ENCODE measurements around the gene CA14.
A peak's percentile ranks its signal among the peaks of the same experiment; 100 is the strongest.

Gene CA14

GRCh38 chr1:150288382-150288781 is 30.8 kb downstream of the CA14 start:
- DNase-seq (ENCODE audit: extremely low read depth, insufficient read length), result no peak
- Histone ChIP-seq H3K27me3 (replicated peaks; ENCODE audit: control insufficient read depth, insufficient read depth, low read length) (no peaks in the 10 kb centered on the region), H3K4me3 (replicated peaks; ENCODE audit: low read depth, low read length) (no peak overlapping the region), H3K36me3 (ENCODE audit: control insufficient read depth, insufficient read depth, low read length) (no peaks in the 10 kb centered on the region)
- TF ChIP-seq CTCF (IDR thresholded peaks at IDR 0.05; ENCODE audit: insufficient read depth, low read length, poor library complexity, severe bottlenecking), result no peak

GRCh38 chr1:150288822-150289221 is 31.2 kb downstream of the CA14 start:
- H3K36me3 ChIP-seq (ENCODE audit: control insufficient read depth, insufficient read depth, low read length), result no peaks in the 10 kb centered on the region
- no peaks in the 10 kb centered on the region for H3K27me3 ChIP-seq (replicated peaks; ENCODE audit: control insufficient read depth, insufficient read depth, low read length)
- DNase-seq (ENCODE audit: extremely low read depth, insufficient read length), result no peak
- H3K4me3 ChIP-seq (replicated peaks; ENCODE audit: low read depth, low read length), result no peak overlapping the region
- TF ChIP-seq CTCF (IDR thresholded peaks at IDR 0.05; ENCODE audit: insufficient read depth, low read length, poor library complexity, severe bottlenecking), result no peak

- no peaks in the 10 kb centered on the region; the same call in 1 of the 2 replicates for H3K36me3 ChIP-seq (ENCODE audit: control insufficient read depth, insufficient read depth, low read length)
- peak; percentile 81 for DNase-seq (ENCODE audit: extremely low read depth, insufficient read length)
- TF ChIP-seq CTCF (IDR thresholded peaks at IDR 0.05; ENCODE audit: insufficient read depth, low read length, poor library complexity, severe bottlenecking), result no peak
- H3K27me3 ChIP-seq (replicated peaks; ENCODE audit: control insufficient read depth, insufficient read depth, low read length), result no peaks in the 10 kb centered on the region
- H3K4me3 ChIP-seq (replicated peaks; ENCODE audit: low read depth, low read length), result peak within 1 kb of the TSS; percentile 78
These were observed 36.1 kb downstream of the CA14 start, which contains the start of gene MRPS21 for GRCh38 chr1:150293433-150294253. Gene MRPS21 (plus strand): TSS chr1:150293861. CDS start chr1:150294367, 506 bp downstream.

GRCh38 chr1:150295476-150295875 is 37.9 kb downstream of the CA14 start:
- no peak for DNase-seq (ENCODE audit: extremely low read depth, insufficient read length)
- Histone ChIP-seq H3K27me3 (replicated peaks; ENCODE audit: control insufficient read depth, insufficient read depth, low read length) (no peaks in the 10 kb centered on the region), H3K4me3 (replicated peaks; ENCODE audit: low read depth, low read length) (no peak overlapping the region), H3K36me3 (ENCODE audit: control insufficient read depth, insufficient read depth, low read length) (no peaks in the 10 kb centered on the region; the same call in 1 of the 2 replicates)
- no peak for TF ChIP-seq CTCF (IDR thresholded peaks at IDR 0.05; ENCODE audit: insufficient read depth, low read length, poor library complexity, severe bottlenecking)

GRCh38 chr1:150299716-150300115 is 42.1 kb downstream of the CA14 start:
- no peak overlapping the region for H3K4me3 ChIP-seq (replicated peaks; ENCODE audit: low read depth, low read length)
- no peak for DNase-seq (ENCODE audit: extremely low read depth, insufficient read length)
- TF ChIP-seq CTCF (IDR thresholded peaks at IDR 0.05; ENCODE audit: insufficient read depth, low read length, poor library complexity, severe bottlenecking), result no peak
- H3K27me3 ChIP-seq (replicated peaks; ENCODE audit: control insufficient read depth, insufficient read depth, low read length), result no peaks in the 10 kb centered on the region
- H3K36me3 ChIP-seq (ENCODE audit: control insufficient read depth, insufficient read depth, low read length), result peaks cover 9% of the 10 kb centered on the region
